GM18867 (cell line): Measurements from ENCODE around the gene ACAT1.
"Not testable (repeated sequence)": the region's sequence is repeated elsewhere in the genome, so short reads cannot be mapped to it uniquely, and the experiment has no call there.

Experiments
- ATAC-seq: cut with Tn5 transposase; IDR thresholded peaks from one replicate; pipeline ENCODE4 v1.9.1; 2021; ENCODE audit warnings: mild to moderate bottlenecking, moderate library complexity; ENCODE audit not compliant: unreplicated experiment

Gene ACAT1

DNA sequence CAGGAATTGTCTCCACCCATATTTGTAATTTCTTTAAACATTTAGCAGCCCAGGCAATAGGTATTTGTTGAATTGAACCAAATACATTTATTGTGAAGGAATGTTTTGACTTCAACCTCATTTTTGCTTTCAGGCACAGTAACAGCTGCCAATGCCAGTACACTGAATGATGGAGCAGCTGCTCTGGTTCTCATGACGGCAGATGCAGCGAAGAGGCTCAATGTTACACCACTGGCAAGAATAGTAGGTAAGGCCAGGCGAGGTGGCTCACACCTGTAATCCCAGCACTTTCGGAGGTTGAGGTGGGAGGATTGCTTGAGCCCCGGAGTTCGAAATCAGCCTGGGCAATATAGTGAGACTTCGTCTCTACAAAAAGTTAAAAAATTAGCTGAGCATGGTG, 20.9 kb downstream of the ACAT1 start:
- ATAC-seq: no peak

GRCh38 chr11:108144615-108145014, 23.2 kb downstream of the ACAT1 start:
- ATAC-seq: no peak

DNA sequence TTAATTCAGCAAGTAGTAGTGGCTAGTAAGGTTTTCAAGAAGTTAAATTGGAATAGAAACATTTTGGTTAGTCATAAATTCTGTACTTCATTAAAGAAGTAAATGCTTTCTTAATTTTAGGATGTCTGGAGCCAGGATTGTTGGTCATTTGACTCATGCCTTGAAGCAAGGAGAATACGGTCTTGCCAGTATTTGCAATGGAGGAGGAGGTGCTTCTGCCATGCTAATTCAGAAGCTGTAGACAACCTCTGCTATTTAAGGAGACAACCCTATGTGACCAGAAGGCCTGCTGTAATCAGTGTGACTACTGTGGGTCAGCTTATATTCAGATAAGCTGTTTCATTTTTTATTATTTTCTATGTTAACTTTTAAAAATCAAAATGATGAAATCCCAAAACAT, 25.8 kb downstream of the ACAT1 start:
- no peak for ATAC-seq

- no peak for ATAC-seq
Observed at GRCh38 chr11:108148556-108148955, 27.2 kb downstream of the ACAT1 start.

DNA sequence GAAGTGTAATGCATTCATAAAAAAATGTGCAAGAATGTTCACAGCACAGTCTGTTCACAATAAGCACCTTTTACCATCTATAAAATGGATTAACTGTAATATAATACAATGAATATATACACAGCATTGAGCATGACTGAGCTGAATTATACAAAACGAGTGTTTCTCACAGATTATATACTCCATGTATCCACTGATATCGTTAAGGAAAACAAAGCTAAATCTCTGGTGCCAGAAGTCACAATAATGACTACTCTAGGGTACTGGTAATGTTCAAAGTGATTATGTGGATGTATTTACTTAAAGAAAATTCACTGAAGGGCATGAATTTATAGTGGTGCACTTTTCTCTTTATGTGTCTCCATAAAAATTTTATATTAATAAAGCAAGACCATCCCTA, 33.2 kb downstream of the ACAT1 start:
- no peak for ATAC-seq

- ATAC-seq: peak; percentile 94
Observed at GRCh38 chr11:108160970-108161566, 39.7 kb downstream of the ACAT1 start.

GRCh38 chr11:108162878-108163277, 41.5 kb downstream of the ACAT1 start:
- not testable (repeated sequence) for ATAC-seq

- ATAC-seq: no peak
Observed at GRCh38 chr11:108167624-108168023, 46.3 kb downstream of the ACAT1 start.

DNA sequence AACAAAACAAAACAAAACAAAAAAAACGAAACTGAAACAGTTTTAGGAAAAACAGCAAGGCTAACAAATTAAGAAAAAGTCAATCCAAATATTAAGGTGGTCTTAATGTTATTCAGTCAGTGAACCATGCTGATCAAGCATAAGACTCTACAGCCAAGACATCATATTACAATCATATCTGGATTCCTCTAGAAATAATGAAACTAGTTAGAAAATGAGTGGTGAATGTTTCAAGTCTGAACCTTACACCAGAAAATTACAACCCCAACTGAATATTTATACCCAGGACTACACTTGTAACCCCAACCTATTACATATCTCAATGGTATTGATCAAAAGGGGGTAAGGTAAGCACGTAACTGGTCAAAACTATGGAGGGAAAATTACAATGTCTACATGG, 48.8 kb downstream of the ACAT1 start:
- ATAC-seq: no peak

- ATAC-seq: no peak
Observed at GRCh38 chr11:108177570-108177969, 56.2 kb downstream of the ACAT1 start.

DNA sequence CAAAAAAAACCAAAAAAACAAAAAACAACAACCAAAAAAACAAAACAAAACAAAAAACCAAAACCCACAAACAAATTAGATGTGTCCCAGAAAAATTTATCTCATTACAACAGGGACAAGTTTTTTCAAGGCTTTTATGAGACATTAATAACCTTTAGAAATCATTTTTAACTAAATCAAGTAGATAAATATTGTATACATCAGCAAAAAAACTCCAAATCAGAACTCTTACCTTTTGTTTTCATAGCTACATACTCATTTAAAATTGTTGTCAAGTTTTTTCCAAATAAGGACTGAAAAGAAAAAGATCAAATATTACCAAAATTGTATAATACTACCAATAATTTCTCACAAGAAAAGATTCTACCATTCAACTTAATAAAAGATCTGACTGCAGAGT, 72.4 kb downstream of the ACAT1 start:
- no peak for ATAC-seq

- ATAC-seq: peak; percentile 48
Observed at GRCh38 chr11:108196901-108197300, 75.5 kb downstream of the ACAT1 start.
